ENCODE results near the gene LARGE2. TPM values are rescaled to one million over a fixed set of nuclear protein-coding genes. Genes with fewer than 3 reads are reported as not detected.

LARGE2 gene
- total and polyA plus RNA-seq, 2 of the 13 experiments (the other 11 are each of a cell fraction or from before 2014, with no cell fraction given): 8.5 to 21.6 TPM

GRCh38 chr11:45901626-45902025 is 20.8 kb upstream of the LARGE2 start:
- Histone ChIP-seq H4K20me1 (ENCODE audit: insufficient read depth, low read length) (no peaks in the 10 kb centered on the region), H2AFZ (ENCODE audit: low read length) (no peak overlapping the region), H3K9ac (ENCODE audit: insufficient read depth, low read depth, low read length) (no peak overlapping the region), H3K27ac (ENCODE audit: extremely low read length, insufficient read depth, low read length) (no peak overlapping the region), H3K9me3 (ENCODE audit: low read length) (no peaks in the 10 kb centered on the region), H3K4me3 (replicated peaks in 1 of 3; ENCODE audit: insufficient read depth in 1 of 3, low read depth in 2 of 3, low read length in 3 of 3) (no peak overlapping the region), H3K4me1 (ENCODE audit: insufficient read depth, low read length) (peaks cover 38% of the 10 kb centered on the region), H3K4me2 (ENCODE audit: low read depth, low read length) (no peak overlapping the region), H3K27me3 (ENCODE audit: control insufficient read depth in 1 of 2, insufficient read depth in 2 of 2, low read length in 2 of 2) (peaks cover 0 to 21% of the 10 kb centered on the region in 2 experiments; a peak in 1 of 5 replicates), H3K79me2 (ENCODE audit: insufficient read depth, low read length) (no peaks in the 10 kb centered on the region), H3K36me3 (replicated peaks in 1 of 2; ENCODE audit: control insufficient read depth in 1 of 2, insufficient read depth in 2 of 2, low read length in 2 of 2) (no peaks in the 10 kb centered on the region)
- 43% methylated on average over 5 of the region's 6 CpGs for WGBS (ENCODE audit: low lambda C conversion rate)
- in situ Hi-C loops (cut with HindIII; ENCODE audit: extremely low pct_ligation_motif_present, low pct_unique_long_range_greater_than_20kb) (no loop called here), intact Hi-C loops (cut with micrococcal nuclease; ENCODE audit: unreplicated experiment) (no loop called here)
- ATAC-seq (no peak), FAIRE-seq (no peak), DNase-seq (ENCODE audit: low spot score) (no peak)
- BruUV-seq (replicated peaks): no TSS peak
- TF ChIP-seq ZNF441 (CRISPR knock-in tag; IDR thresholded peaks at IDR 0.05; ENCODE audit: borderline replicate concordance): no peak
- no peak for TF ChIP-seq ZNF160 (CRISPR knock-in tag; IDR thresholded peaks at IDR 0.05)
- TF ChIP-seq SNRNP70 (IDR thresholded peaks at IDR 0.05; ENCODE audit: low read depth, low read length): no peak
- no peak for TF ChIP-seq KIAA2018 (CRISPR knock-in tag; IDR thresholded peaks at IDR 0.05; ENCODE audit: borderline replicate concordance)
- no peak for TF ChIP-seq MED13 (CRISPR knock-in tag; IDR thresholded peaks at IDR 0.05)
- TF ChIP-seq ZNF878 (CRISPR knock-in tag; IDR thresholded peaks at IDR 0.05): no peak
- no peak for TF ChIP-seq RBFOX2 (IDR thresholded peaks at IDR 0.05; ENCODE audit: low read depth, low read length)
- TF ChIP-seq HDAC1 (CRISPR knock-in tag; IDR thresholded peaks at IDR 0.05): no peak
- CTCF ChIA-PET (ENCODE audit: low intra/inter-chr PET ratio, low total read pairs): no interaction called here
- POLR2A ChIA-PET: no interaction called here

Data from HepG2 (cell line).